ENCODE results near the gene B4GAT1. TPM values are rescaled to one million over a fixed set of nuclear protein-coding genes. Genes with fewer than 3 reads are reported as not detected.

Gene B4GAT1
- total RNA-seq, 1 donor from 2014 or later: 28.7 TPM

DNA sequence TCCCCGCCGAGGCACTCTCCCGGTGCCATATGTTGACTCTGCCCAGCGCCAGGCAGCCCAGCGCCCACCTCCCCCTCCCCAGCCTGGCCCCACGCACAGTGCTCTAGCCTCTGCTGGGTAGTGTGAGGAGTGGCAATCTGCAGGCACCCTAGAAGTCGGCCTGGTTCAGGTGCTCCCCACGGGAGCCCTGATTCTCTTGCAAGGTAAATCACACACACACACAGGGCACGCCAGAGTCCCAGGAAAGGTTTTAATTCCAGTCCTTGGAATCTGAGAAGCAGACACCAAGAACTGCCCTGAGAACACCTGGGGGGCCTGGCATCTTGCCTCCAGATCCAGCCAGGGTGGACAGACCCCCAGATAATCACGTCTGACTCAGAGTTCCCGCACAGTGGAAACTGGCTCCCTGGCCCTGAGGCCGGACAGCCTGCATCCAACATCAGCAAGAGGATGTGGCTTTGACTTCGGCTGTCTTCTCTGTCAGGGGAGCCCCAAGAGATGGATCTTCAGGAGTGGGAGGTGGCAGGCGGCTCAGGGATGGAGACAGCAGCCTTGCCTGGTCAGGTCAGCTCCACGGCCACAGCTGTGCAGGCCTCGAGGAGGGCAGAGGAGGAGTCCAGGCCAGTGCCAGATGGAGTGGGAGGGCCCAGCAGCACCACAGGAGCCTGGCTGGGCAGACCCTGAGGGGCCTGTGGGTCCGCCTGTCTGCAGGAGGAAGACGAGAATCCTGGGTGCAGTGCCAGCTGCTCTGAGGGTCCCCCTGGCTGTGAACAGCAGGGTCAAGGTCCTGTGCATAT is 10.1 kb downstream of the B4GAT1 start:
- Mint-ChIP-seq H3K27ac (no peak overlapping the region), H3K9me3 (ENCODE audit: low read depth) (no peaks in the 10 kb centered on the region), H3K36me3 (ENCODE audit: insufficient read depth) (peaks cover 4% of the 10 kb centered on the region), H3K4me1 (ENCODE audit: low read depth) (peaks cover 2% of the 10 kb centered on the region), H3K4me3 (ENCODE audit: low read depth) (no peak overlapping the region), H3K27me3 (peaks cover 11% of the 10 kb centered on the region)
- TF ChIP-seq, protein P1, sequence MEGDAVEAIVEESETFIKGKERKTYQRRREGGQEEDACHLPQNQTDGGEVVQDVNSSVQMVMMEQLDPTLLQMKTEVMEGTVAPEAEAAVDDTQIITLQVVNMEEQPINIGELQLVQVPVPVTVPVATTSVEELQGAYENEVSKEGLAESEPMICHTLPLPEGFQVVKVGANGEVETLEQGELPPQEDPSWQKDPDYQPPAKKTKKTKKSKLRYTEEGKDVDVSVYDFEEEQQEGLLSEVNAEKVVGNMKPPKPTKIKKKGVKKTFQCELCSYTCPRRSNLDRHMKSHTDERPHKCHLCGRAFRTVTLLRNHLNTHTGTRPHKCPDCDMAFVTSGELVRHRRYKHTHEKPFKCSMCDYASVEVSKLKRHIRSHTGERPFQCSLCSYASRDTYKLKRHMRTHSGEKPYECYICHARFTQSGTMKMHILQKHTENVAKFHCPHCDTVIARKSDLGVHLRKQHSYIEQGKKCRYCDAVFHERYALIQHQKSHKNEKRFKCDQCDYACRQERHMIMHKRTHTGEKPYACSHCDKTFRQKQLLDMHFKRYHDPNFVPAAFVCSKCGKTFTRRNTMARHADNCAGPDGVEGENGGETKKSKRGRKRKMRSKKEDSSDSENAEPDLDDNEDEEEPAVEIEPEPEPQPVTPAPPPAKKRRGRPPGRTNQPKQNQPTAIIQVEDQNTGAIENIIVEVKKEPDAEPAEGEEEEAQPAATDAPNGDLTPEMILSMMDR (IDR thresholded peaks at IDR 0.05; ENCODE audit: unreplicated experiment): no peak
- DNase-seq (ENCODE audit: low spot score, unreplicated experiment): no peak

DNA sequence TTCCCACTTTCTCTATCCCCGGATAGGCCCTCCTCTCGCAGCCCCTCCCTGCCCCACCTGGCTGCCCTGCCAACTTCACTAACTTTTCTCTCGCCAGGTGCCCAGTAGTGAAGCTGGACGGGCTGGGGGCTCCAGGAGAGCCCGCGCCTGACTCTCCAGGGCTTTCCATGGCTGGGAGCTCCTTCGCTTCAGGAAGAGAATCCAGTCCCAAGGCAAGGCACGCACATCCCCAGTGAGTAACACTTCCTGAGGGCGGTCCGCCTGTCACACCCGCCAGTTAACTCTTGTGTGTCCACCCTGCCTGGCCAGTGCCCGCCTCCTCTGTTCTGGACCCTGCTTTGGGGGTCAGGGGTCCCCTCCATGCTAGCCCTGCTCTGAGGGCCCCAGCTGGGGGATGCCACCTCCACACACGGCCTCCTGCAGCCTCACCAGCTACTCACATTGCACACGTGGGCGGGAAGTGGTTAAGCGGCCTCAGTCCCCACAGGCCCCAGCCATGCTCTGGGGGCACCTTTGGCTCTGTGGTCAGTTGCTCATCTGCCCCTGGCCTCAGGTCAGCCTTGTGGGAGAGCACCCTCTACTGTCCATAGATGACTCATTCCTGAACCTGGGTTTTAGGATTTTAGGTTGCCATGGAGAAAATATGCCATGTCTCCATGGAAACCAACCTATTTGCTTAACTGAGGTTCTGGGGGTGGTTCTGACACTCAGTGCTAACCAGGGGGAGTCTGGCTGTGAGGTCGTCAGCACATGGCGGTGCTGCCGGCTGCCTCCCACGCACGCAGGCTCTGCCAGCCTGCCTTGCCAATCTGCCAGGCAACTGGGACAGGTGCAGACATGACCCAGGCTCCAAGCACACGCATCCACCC is 11.0 kb downstream of the B4GAT1 start, which contains the start of gene RIN1:
Gene RIN1 (minus strand): TSS at position 201 of the 869 bp plus-strand sequence. CDS start 32 bp downstream, at position 169.
- peak within 1 kb of the TSS; percentile 74 for H3K27ac Mint-ChIP-seq

DNA sequence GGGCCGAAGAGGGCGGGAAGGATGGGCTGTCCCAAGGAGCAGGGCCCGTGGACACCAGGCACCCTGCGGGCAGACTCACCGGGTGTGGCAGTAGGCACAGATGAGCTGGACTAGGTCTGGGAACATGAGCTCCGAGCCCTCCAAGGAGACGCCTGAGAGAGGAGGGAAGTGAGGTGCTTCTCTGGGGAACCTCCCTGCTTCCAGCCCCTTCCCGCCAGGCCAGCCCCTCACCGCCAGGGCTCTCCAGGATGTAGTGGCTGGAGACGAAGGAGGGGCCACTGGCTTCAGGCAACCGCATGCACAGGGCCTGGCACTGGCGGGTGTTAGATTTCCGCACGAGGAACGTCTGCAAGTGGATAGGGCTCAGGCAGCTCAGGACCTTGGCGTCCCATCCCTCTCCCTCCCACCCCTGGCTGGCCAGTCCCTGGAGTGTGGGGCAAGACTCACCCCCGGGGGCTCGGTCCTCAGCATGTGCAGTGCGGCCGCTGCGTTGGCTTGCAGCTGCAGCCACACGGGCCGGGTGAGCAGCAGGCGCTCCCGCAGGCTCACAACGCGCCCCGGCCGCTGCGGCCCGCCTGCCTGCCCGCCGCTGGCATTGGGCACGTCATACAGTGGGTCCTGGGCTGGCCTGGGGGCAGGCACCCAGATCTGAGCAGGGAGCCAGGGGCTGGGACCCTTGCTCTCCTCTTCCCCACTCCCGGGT is 11.7 kb downstream of the B4GAT1 start:
- Mint-ChIP-seq H3K9me3 (ENCODE audit: low read depth) (no peaks in the 10 kb centered on the region), H3K27me3 (peaks cover 11% of the 10 kb centered on the region), H3K4me3 (ENCODE audit: low read depth) (peak overlapping the region; percentile 65), H3K27ac (no peak overlapping the region), H3K36me3 (ENCODE audit: insufficient read depth) (peaks cover 1% of the 10 kb centered on the region), H3K4me1 (ENCODE audit: low read depth) (peaks cover 2% of the 10 kb centered on the region)
- no peak for DNase-seq (ENCODE audit: low spot score, unreplicated experiment)
- TF ChIP-seq, protein P1 (IDR thresholded peaks at IDR 0.05; ENCODE audit: unreplicated experiment): no peak

More for the DNA sequence above, 11.0 kb downstream of the B4GAT1 start, which contains the start of gene RIN1:
- Mint-ChIP-seq H3K9me3 (ENCODE audit: low read depth) (no peaks in the 10 kb centered on the region), H3K27me3 (peaks cover 11% of the 10 kb centered on the region), H3K36me3 (ENCODE audit: insufficient read depth) (peaks cover 1% of the 10 kb centered on the region), H3K4me1 (ENCODE audit: low read depth) (peaks cover 2% of the 10 kb centered on the region), H3K4me3 (ENCODE audit: low read depth) (peak within 1 kb of the TSS; percentile 65)
- TF ChIP-seq, protein P1 (IDR thresholded peaks at IDR 0.05; ENCODE audit: unreplicated experiment): peak; percentile 19
- no peak for DNase-seq (ENCODE audit: low spot score, unreplicated experiment)

- no peak overlapping the region for H3K4me3 Mint-ChIP-seq (ENCODE audit: low read depth)
- H3K9me3 Mint-ChIP-seq (ENCODE audit: low read depth): no peaks in the 10 kb centered on the region
- peaks cover 16% of the 10 kb centered on the region for H3K27me3 Mint-ChIP-seq
- peaks cover 1% of the 10 kb centered on the region for H3K36me3 Mint-ChIP-seq (ENCODE audit: insufficient read depth)
- DNase-seq (ENCODE audit: low spot score, unreplicated experiment): no peak
- peaks cover 2% of the 10 kb centered on the region for H3K4me1 Mint-ChIP-seq (ENCODE audit: low read depth)
- TF ChIP-seq, protein P1 (IDR thresholded peaks at IDR 0.05; ENCODE audit: unreplicated experiment): no peak
- H3K27ac Mint-ChIP-seq: no peak overlapping the region
Observed at GRCh38 chr11:66334605-66335442, 12.6 kb downstream of the B4GAT1 start.
